GM12891 (cell line): Measurements from ENCODE around the gene TMEM255A.

Experiments used
- POLR2A ChIP-seq: IDR thresholded peaks from 2 replicates; pipeline ENCODE4 v1.6.1; 2011; ENCODE audit warnings: low read depth, low read length, control low read depth
- POLR2AphosphoS5 ChIP-seq: IDR thresholded peaks from 2 replicates; pipeline ENCODE4 v1.6.1; 2011; ENCODE audit warnings: low read depth, low read length, control low read depth

GRCh38 chrX:120264341-120264740 lies 46.9 kb downstream of the TMEM255A start:
- TF ChIP-seq POLR2A, result no peak
- TF ChIP-seq POLR2AphosphoS5, result no peak
